Measurements from ENCODE around the gene SCUBE1.

SCUBE1 gene

DNA sequence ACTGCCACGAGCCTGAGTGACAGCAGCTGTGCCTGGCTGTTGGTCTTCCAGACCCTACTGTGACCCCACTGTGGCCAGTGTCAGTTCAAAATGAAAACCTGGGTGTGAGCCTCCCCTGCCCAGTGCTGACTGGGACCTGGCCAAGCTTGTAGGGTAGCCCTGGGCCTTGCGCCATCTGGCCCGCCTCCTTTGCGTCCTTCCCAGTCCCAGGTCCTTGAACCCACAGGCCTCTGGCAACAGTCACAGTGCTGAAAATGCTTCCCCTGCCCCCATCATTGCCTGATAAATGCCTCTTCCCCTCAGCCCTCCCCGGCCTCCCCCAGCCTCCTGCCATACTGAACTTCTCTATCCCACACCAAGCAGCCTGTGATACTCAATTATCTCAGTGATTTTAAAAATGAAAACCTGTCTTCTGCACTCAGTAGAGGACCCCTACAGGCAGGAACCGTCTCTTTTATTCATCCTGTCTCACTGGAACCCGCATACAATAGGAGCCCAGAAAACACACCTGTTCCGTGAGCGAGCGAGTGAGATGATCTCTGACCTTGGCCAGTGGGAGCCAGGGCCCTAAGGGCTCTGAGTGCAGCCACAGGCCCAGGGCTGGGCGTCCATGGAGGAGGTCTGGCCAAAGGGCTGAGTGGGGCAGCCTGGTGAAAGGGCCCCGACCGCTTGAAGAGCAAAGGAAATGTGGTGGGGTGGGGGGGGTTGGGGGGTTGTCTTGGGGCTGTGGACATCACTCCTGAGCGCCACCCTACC, 106.6 kb downstream of the SCUBE1 start:
- no peak for DNase-seq (ENCODE audit: low spot score)

DNA sequence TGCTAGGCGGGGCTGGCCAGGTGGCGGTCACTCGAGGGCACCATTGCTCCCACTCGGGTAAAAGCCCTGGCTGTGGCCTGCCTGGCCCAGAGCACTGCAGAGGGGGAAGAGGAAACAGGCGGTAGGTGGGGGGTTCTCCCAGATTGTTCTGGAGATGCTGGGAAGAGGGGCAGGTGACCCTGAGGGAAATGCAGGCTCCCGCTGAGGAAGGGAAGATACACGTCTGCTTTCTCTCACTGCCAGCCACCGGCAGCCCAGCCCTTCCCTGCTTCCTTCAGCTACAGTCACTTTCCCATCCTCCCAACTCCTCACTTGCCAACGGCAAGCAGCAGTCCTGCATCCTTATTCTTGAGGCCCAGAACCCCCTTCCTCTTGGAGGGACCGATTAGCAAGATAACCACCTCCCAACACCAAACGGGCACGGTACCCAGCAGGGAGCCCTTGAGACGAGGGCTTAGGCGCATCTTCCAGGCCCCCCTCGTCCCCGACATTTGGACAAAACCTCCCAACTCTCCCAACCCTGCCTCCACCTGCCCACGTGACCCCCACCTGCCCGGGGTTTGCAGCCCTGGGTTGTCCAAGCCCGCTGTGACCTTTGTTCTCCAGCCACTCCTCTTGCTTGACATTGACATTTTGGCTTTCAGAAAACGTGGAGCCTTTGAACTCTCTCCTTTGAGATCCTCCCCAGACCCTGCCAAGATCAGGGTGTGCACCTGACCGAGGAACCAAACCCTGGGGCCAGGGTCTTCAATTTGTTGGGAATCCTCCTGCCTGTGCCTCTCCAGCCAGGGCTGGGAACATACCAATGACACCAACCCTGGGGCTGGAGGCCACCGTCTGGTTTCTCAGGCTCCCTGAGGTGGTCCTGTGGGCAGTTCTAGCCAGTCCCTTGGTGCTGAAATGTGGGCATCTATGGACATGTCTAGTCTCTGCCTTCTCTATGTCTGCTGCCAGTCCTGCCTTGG, 107.4 kb downstream of the SCUBE1 start:
- DNase-seq (ENCODE audit: low spot score): no peak

GRCh38 chr22:43234264-43234988, 108.7 kb downstream of the SCUBE1 start:
- DNase-seq (ENCODE audit: low spot score): no peak

DNA sequence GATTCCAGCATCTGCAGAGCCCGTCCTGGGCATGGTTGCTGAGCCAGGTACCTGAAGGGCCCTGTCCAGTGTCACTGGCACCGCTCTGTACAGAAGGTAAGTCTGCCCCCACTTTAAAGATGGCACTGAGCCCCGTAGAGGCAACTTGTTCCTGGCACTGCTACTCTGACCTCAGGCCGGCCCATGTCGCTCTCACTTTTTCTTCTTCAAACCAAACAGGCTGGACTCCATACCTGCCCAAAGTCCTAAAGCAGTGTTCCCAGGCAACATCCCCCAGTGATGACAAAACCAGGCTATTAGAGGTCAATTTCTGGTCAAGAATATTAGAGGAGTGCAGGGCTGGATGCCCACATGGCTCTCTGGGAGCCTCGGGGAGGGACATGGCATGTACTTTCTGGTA, 109.6 kb downstream of the SCUBE1 start:
- no peak for DNase-seq (ENCODE audit: low spot score)

DNA sequence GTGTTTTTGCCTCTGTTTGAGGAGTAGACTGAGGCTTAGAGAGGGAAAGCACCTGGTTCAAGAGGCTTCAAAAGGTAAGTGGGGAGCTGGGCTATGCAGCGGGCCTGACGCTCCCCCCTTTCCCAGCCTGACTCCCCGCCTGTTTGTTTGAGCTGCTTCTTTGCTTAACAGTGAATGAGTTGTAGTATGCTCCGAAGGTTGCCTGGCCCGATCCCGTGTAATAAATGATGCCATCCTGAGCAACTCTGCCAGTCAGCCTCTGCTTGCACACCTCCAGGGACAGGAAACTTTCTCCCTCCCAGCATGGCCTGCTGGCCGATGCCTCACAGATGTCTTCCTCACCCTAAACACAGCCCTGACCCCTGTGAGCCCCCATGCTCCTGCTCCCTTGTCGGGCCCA, 110.7 kb downstream of the SCUBE1 start:
- no peak for DNase-seq (ENCODE audit: low spot score)

GRCh38 chr22:43231724-43232034, 111.5 kb downstream of the SCUBE1 start:
- no peak for DNase-seq (ENCODE audit: low spot score)

DNA sequence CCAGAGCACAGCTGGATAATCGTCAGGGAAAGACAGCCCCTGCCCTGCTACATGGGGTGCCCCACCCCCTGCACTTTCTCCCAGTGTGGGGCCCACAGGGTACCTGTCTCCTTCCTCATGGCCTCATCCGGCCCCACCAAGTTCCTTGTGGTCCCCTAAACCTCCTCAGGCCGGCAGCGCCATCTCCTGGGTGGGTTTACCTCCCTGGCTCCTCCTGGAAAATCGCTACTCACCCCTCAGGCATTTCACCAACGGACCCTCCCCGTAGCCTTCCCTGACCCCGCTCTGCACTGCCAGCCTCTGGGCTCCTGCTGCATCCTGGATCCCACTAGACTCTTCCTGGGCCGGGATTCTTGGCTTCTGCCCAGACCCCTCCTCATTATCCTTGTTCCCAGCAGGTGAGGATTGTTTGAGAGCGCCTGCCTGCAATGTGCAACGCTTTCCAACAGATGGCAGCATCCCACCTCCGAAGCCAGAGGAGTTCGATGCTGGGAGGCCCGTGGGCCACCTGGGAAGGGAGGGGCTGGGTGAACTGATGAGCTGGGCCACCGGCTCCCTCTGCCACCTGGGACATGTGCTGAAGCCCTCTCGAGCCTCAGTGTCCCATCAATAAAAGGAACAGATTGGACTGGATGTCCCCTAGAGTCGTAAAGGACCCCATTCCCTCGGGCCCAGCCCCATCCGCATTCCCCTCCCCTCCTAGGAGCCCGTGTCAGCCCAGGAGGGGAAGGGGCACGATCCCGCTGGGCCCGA, 112.0 kb downstream of the SCUBE1 start:
- peak; percentile 75 for DNase-seq (ENCODE audit: low spot score)

GRCh38 chr22:43230571-43230970, 112.6 kb downstream of the SCUBE1 start:
- DNase-seq (ENCODE audit: low spot score): no peak

DNA sequence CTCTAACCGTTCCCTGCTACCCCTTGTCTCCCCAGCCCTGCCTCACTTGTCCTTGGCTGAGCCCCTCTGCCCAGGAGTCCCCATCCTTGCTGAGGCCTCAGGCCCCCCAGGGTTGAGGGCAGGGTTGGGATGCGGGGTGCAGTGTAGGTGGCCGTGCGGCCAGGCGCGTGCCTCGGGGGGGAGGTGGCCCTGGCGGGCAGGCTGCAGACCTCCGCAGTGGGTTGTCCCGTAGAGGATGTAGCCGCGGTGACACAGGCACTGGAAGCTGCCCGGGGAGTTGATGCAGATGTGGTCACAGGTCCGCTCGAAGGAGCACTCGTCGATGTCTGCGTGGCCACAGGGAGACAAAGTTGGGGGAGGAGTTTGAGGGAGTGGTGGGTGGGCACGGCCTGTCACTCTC, 114.3 kb downstream of the SCUBE1 start:
- no peak for DNase-seq (ENCODE audit: low spot score)

- no peak for DNase-seq (ENCODE audit: low spot score)
Measured at GRCh38 chr22:43228330-43228729, 114.8 kb downstream of the SCUBE1 start.

DNA sequence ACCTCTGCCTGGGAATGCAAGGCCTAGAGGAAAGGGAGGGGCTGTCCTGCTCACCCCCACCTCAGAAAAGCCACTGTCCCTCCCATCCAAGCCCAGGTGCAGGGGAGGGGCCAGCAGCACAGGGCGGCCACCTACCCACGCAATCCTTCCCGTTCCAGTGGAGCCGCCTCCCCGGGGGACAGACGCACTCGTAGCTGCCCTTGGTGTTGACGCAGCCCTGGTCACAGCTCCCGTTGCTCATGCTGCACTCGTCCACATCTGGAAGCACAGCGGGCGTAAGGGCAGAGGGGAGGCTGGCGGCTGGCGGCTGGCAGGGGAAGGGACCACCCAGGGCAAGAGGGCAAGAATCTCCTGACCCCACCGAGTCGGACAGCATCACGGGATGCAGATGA, 115.9 kb downstream of the SCUBE1 start:
- no peak for DNase-seq (ENCODE audit: low spot score)

DNA sequence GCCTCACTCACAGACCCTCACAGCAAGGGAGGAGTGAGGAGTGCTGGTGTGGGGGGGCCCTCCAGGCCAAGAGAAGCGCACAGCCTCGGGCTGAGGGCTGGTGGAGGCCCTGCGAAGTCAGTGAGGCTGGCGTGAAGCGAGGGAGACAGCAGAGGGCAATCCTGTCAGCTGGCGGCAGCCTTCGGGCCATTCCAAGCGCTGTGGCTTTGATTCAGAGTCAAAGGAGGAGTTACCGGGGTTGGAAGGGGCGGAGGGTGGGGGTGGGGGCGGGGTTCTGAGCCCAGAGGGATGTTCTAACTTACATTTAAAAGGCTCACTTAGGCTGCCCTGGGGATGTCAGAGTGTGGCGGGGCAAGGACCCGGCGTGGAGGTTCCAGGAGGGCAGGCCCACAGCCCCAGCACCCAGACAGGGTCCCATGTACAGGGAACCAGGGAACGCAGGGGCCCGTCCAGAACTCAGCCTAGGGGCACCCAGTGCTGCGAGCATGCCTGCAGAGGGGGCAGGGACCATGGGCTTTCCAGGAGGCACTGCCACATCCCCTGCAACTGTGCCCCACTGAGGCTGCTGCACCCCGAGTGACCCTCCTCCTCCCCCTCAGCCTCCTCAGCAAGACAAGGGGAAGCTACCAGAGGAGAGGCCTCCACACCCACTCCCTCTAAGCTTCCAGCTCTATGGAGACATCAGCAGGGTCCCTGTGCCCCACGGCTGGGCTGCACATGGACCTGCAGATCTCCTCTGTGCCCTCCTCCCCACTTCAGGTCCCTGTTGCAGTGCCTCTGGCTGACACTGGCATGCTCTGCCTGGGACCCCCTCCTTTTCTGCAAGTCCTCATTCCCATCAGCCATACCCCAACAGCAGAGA, 116.6 kb downstream of the SCUBE1 start:
- no peak for DNase-seq (ENCODE audit: low spot score)

- DNase-seq (ENCODE audit: low spot score): no peak
Measured at GRCh38 chr22:43225609-43226008, 117.6 kb downstream of the SCUBE1 start.

- no peak for DNase-seq (ENCODE audit: low spot score)
Measured at GRCh38 chr22:43222987-43223386, 120.2 kb downstream of the SCUBE1 start.

- no peak for DNase-seq (ENCODE audit: low spot score)
Measured at GRCh38 chr22:43222262-43222661, 120.9 kb downstream of the SCUBE1 start.

DNA sequence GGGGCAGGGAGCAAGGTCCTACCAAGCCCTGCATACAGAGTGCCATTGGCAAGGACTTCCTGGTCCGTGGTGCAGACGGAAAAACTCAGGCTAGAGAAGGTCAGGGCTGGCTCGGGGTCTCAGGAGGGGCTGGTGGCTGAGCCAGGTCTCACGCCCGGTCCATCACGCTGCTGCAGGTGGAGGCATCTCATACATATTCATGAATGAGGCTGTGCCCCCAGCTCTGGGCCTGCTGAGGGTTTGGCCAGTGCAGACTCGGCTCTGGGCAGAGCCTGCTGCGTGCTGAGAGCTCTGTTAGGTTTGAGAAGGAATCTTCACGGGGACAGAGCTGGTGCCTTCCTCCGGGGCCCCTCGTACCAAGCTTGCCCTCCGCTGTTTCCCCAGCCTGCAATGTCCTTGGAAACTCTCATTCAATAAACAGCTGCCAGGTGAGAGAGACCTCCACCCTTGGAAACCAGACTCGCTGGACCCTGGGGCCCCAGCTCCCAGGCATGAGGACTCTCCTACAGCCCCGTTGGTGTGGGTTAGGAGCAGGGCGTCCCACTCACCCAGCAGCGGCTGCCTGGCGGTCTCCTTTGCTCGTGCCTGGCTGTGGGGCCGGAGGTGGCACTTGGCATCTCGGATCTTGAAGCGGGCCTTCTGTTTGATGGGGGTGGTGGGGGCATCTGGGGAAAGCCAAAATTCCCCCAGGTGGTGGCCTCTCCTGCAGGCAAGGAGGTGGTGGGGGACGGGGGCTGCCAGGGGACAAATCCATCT, 122.4 kb downstream of the SCUBE1 start:
- DNase-seq (ENCODE audit: low spot score): no peak

- no peak for DNase-seq (ENCODE audit: low spot score)
Measured at GRCh38 chr22:43218786-43219185, 124.4 kb downstream of the SCUBE1 start.

- no peak for DNase-seq (ENCODE audit: low spot score)
Measured at GRCh38 chr22:43217285-43218030, 125.7 kb downstream of the SCUBE1 start.

- no peak for DNase-seq (ENCODE audit: low spot score)
Measured at GRCh38 chr22:43216738-43217137, 126.4 kb downstream of the SCUBE1 start.

DNA sequence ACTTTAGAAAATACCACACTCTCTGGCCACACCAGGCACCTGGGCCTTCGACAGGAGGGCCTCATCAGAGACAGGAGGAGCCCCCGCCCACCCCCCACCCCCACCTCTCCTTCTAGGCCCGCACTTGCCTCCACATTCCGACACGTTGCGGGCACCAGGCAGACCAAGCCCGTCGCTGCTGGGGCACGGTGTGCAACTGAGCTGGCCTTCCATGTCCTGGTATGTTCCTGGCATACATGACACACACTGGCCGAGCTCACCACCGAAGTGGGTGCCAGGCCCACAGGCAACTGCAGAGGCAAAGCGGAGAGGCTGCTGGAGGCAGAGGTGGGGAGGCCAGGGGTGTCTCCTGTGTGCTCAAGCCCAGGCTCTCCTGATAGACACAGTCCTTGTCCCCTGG, 129.2 kb downstream of the SCUBE1 start:
- DNase-seq (ENCODE audit: low spot score): no peak

All from germinal center (tissue), 1 donor.